Smooth muscle cell (in vitro differentiated cells): ENCODE measurements around the gene RPS4Y2. TPM values are rescaled to one million over a fixed set of nuclear protein-coding genes. Genes with fewer than 3 reads are reported as not detected.

Experiments
- DNase-seq: peaks from one replicate; lab custom pipeline; 2025; ENCODE audit not compliant: unreplicated experiment; lab: John Stamatoyannopoulos, UW
- H2AFZ ChIP-seq: fragments of 200-600 bp; sonication (generic); 2 replicates; pipeline ENCODE4 v1.6.0; 2016; ENCODE audit warnings: antibody characterized with exemption, low read depth, mild to moderate bottlenecking
- H3F3A ChIP-seq: fragments of 200-600 bp; sonication (generic); 2 replicates; pipeline ENCODE4 v1.6.0; 2017; ENCODE audit warnings: antibody characterized with exemption, low read depth
- H3K27ac ChIP-seq: fragments of 200-600 bp; sonication (generic); 2 replicates; pipeline ENCODE4 v1.5.1; 2016; ENCODE audit warnings: low read depth, mild to moderate bottlenecking
- H3K27me3 ChIP-seq: fragments of 200-600 bp; sonication (generic); 2 replicates; pipeline ENCODE4 v1.6.1; 2016; ENCODE audit warnings: low read depth, mild to moderate bottlenecking
- H3K36me3 ChIP-seq: fragments of 200-600 bp; sonication (generic); 2 replicates; pipeline ENCODE4 v1.5.1; 2016; ENCODE audit warnings: low read depth
- H3K4me1 ChIP-seq: fragments of 200-600 bp; sonication (generic); 2 replicates; pipeline ENCODE4 v1.5.1; 2016; ENCODE audit warnings: low read depth
- H3K4me2 ChIP-seq: fragments of 200-600 bp; sonication (generic); 2 replicates; pipeline ENCODE4 v1.6.0; 2016; ENCODE audit warnings: mild to moderate bottlenecking
- H3K4me3 ChIP-seq: fragments of 200-600 bp; sonication (generic); 2 replicates; pipeline ENCODE4 v1.5.1; 2016; ENCODE audit warnings: mild to moderate bottlenecking
- H3K79me2 ChIP-seq: fragments of 200-600 bp; sonication (generic); 2 replicates; pipeline ENCODE4 v1.6.0; 2016; ENCODE audit warnings: low read depth, mild to moderate bottlenecking
- H3K9ac ChIP-seq: fragments of 200-600 bp; sonication (generic); 2 replicates; pipeline ENCODE4 v1.6.0; 2016; ENCODE audit warnings: low read depth
- H3K9me3 ChIP-seq: fragments of 200-600 bp; sonication (generic); replicated peaks from 2 replicates; pipeline ENCODE4 v1.5.1; 2016; ENCODE audit warnings: low read depth
- H4K20me1 ChIP-seq: fragments of 200-600 bp; sonication (generic); 2 replicates; pipeline ENCODE4 v1.6.0; 2016; ENCODE audit warnings: low read depth
- WGBS: methylation state at CpG from one replicate; pipeline ENCODE4 v1.1.7; 2016; ENCODE audit warnings: low lambda C conversion rate; 5-methylcytosine and 5-hydroxymethylcytosine counted together
- polyA plus RNA-seq: library from polyadenylated mRNA; unstranded; fragments of >200 nt; fragmentation: Nextera tagmentation; extraction: Ambion mirVana; gene quantifications from 2 replicates; pipeline ENCODE4 v1.2.1, GENCODE V29; 2016
- total RNA-seq: library from RNA; depleted of rRNA; stranded (reverse); fragments of >200 nt; gene quantifications from 2 replicates; pipeline ENCODE4 v1.2.3, GENCODE V29; 2014
- TF ChIP-seq, protein P1 (sequence below): fragments of 200-600 bp; sonication (generic); IDR thresholded peaks from 2 replicates; pipeline ENCODE4 v1.5.1; 2017; ENCODE audit warnings: borderline replicate concordance, mild to moderate bottlenecking, antibody characterized with exemption; ENCODE audit not compliant: insufficient read depth, poor library complexity, severe bottlenecking

Gene RPS4Y2
- total and polyA plus RNA-seq, 2 experiments from 2014 or later: not detected

DNA sequence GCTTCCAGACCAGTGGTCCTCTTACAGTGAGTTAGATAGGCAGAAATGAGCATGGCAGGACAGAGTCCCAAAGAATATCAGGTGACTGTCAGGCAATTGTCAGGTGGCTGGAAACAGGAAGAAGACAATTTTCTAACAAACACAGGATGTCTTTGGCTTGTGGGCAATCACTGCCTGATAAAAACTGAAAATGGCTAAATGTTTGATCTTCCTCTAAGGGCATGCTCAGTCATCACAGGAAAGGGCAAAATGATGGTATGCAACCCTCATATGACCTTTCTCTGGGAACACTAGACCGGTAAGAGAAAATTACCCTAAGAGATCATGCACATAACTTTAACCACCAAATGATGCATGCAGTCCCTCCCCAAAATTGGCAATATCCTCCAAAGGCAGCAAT, 57.6 kb downstream of the RPS4Y2 start:
- Histone ChIP-seq H2AFZ (no peak overlapping the region), H4K20me1 (no peaks in the 10 kb centered on the region), H3K79me2 (no peaks in the 10 kb centered on the region), H3K9me3 (no peaks in the 10 kb centered on the region), H3K4me1 (no peaks in the 10 kb centered on the region), H3K4me2 (no peak overlapping the region), H3K27me3 (no peaks in the 10 kb centered on the region), H3F3A (no peaks in the 10 kb centered on the region), H3K9ac (no peak overlapping the region), H3K27ac (no peak overlapping the region), H3K4me3 (no peak overlapping the region), H3K36me3 (no peaks in the 10 kb centered on the region)
- TF ChIP-seq, protein P1, sequence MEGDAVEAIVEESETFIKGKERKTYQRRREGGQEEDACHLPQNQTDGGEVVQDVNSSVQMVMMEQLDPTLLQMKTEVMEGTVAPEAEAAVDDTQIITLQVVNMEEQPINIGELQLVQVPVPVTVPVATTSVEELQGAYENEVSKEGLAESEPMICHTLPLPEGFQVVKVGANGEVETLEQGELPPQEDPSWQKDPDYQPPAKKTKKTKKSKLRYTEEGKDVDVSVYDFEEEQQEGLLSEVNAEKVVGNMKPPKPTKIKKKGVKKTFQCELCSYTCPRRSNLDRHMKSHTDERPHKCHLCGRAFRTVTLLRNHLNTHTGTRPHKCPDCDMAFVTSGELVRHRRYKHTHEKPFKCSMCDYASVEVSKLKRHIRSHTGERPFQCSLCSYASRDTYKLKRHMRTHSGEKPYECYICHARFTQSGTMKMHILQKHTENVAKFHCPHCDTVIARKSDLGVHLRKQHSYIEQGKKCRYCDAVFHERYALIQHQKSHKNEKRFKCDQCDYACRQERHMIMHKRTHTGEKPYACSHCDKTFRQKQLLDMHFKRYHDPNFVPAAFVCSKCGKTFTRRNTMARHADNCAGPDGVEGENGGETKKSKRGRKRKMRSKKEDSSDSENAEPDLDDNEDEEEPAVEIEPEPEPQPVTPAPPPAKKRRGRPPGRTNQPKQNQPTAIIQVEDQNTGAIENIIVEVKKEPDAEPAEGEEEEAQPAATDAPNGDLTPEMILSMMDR: no peak
- no CpG with 5 or more reads among the region's 1 CpG for WGBS
- no peak for DNase-seq

DNA sequence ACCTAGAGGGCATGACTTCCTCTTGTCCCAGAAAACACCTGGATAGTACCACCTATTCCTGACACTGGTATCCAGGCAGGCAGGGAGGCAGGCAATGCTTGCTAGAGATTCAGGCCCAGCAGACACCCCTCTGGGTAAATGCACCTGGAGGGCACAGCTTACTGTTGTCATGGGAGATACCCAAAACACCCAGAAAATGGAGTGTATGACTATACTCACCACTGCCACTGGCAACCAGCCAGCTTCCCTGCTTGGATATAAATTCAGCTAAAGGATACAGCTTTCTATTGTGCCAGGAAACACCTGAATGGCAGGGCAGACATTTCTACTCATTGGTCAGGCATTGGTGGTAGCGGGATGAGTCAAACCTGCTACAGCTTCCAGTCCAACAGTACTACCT, 58.9 kb downstream of the RPS4Y2 start:
- no peaks in the 10 kb centered on the region for H3K36me3 ChIP-seq
- H2AFZ ChIP-seq: no peak overlapping the region
- TF ChIP-seq, protein P1: no peak
- no peak overlapping the region for H3K9ac ChIP-seq
- H3F3A ChIP-seq: no peaks in the 10 kb centered on the region
- no CpG with 5 or more reads among the region's 1 CpG for WGBS
- no peak for DNase-seq
- no peaks in the 10 kb centered on the region for H4K20me1 ChIP-seq
- no peaks in the 10 kb centered on the region for H3K79me2 ChIP-seq
- H3K4me2 ChIP-seq: no peak overlapping the region
- no peaks in the 10 kb centered on the region for H3K27me3 ChIP-seq
- no peak overlapping the region for H3K4me3 ChIP-seq
- H3K4me1 ChIP-seq: no peaks in the 10 kb centered on the region
- no peak overlapping the region for H3K27ac ChIP-seq
- H3K9me3 ChIP-seq: no peaks in the 10 kb centered on the region

DNA sequence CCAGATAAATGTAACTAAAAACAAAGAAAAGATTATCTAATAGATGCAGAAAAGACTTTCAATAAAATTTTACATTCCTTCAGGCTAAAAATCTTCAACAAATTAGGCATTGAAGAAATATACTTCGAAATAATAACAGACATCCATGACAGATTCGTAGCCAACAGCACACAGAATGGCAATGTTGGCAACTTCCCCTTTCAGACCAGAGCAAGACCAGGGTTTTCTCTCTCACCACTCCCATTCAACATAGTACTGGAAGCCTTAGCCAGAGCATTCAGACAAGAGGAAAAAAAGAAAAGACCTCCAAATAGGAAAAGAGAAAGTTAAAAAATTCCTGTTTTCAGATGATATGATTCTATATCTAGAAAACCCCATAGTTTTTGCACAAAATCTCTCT, 61.2 kb downstream of the RPS4Y2 start:
- Histone ChIP-seq H3K9me3 (no peaks in the 10 kb centered on the region), H3K4me2 (no peak overlapping the region), H3K27ac (no peak overlapping the region), H4K20me1 (no peaks in the 10 kb centered on the region), H3K4me3 (no peak overlapping the region), H3K79me2 (no peaks in the 10 kb centered on the region), H3K9ac (no peak overlapping the region), H3K27me3 (no peaks in the 10 kb centered on the region), H3F3A (no peaks in the 10 kb centered on the region), H2AFZ (no peak overlapping the region), H3K36me3 (no peaks in the 10 kb centered on the region), H3K4me1 (no peaks in the 10 kb centered on the region)
- TF ChIP-seq, protein P1: no peak
- WGBS: no CpG with 5 or more reads among the region's 2 CpGs
- no peak for DNase-seq

Other genes starting within 250 kb of the RPS4Y2 start
- gene EIF1AY, start 180.3 kb upstream of the RPS4Y2 start, total RNA-seq: not detected in 2 replicates
- not detected in 2 replicates for gene EIF1AY, start 180.3 kb upstream of the RPS4Y2 start, polyA plus RNA-seq